HEK293 (cell line): ENCODE data around the gene C19orf18.

ENCODE experiments used
- CTCF ChIA-PET: fragments of 350-600 bp; formaldehyde crosslinking; extraction: SDS; loops from one replicate; lab custom pipeline; 2021; ENCODE audit warnings: antibody characterized with exemption; lab: Yijun Ruan, JAX
- POLR2A ChIA-PET: fragments of 300-600 bp; formaldehyde crosslinking; extraction: SDS; loops from one replicate; lab custom pipeline; 2020; ENCODE audit warnings: antibody characterized with exemption, inconsistent platforms; lab: Yijun Ruan, JAX
- H3K27ac ChIP-seq: fragments of 200-500 bp; sonication (Bioruptor generic); 2 replicates; pipeline ENCODE4 v1.5.1; 2014; ENCODE audit warnings: low read depth, low read length, control low read depth, inconsistent platforms; ENCODE audit errors: extremely low read depth
- H3K36me3 ChIP-seq, 2 experiments: fragments of 200-500 bp in 1 of 2; sonication (Bioruptor generic) in 1 of 2; 1 replicate in 1 of 2; 2 replicates in 1 of 2; pipeline ENCODE4 v1.5.1; 2014 to 2017; ENCODE audit warnings: inconsistent platforms in 2 of 2, low read length in 2 of 2; ENCODE audit not compliant: control insufficient read depth in 2 of 2, insufficient read depth in 1 of 2
- H3K4me1 ChIP-seq: fragments of 200-500 bp; sonication (Bioruptor generic); 2 replicates; pipeline ENCODE4 v1.5.1; 2014; ENCODE audit warnings: mild to moderate bottlenecking, low read length, inconsistent platforms; ENCODE audit not compliant: control insufficient read depth, insufficient read depth
- H3K4me3 ChIP-seq: 2 replicates; pipeline ENCODE4 v1.5.1; 2011; ENCODE audit warnings: low read depth, mild to moderate bottlenecking, control low read depth, low read length, moderate library complexity
- H3K9me3 ChIP-seq: fragments of 200-500 bp; sonication (Bioruptor generic); 2 replicates; pipeline ENCODE4 v1.5.1; 2014; ENCODE audit warnings: low read depth, low read length, inconsistent platforms; ENCODE audit not compliant: control insufficient read depth, insufficient read depth
- ELK4 ChIP-seq: IDR thresholded peaks from 2 replicates; pipeline ENCODE4 v1.6.1; 2011; ENCODE audit warnings: mild to moderate bottlenecking, low read depth, low read length, borderline replicate concordance
- IKZF3 ChIP-seq: fragments of 450-650 bp; IDR thresholded peaks from 2 replicates; pipeline ENCODE4 v1.5.0; 2018; ENCODE audit warnings: missing biosample characterization, mild to moderate bottlenecking, missing genetic modification characterization, moderate library complexity
- PRDM1 ChIP-seq: fragments of 450-650 bp; formaldehyde crosslinking; IDR thresholded peaks from 2 replicates; pipeline ENCODE4; 2016; ENCODE audit warnings: missing biosample characterization, missing genetic modification characterization
- PRDM10 ChIP-seq: fragments of 450-650 bp; formaldehyde crosslinking; IDR thresholded peaks from 2 replicates; pipeline ENCODE4 v1.5.1; 2016; ENCODE audit warnings: missing biosample characterization, missing genetic modification characterization
- PRDM2 ChIP-seq: fragments of 450-650 bp; formaldehyde crosslinking; IDR thresholded peaks from 2 replicates; pipeline ENCODE4 v1.5.1; 2016; ENCODE audit warnings: missing biosample characterization, missing genetic modification characterization, borderline replicate concordance
- SP2 ChIP-seq: fragments of 450-650 bp; formaldehyde crosslinking; IDR thresholded peaks from 2 replicates; pipeline ENCODE4 v1.5.1; 2016; ENCODE audit warnings: missing biosample characterization, missing genetic modification characterization
- TRIM28 ChIP-seq: IDR thresholded peaks from 2 replicates; pipeline ENCODE4 v1.6.1; 2011; ENCODE audit warnings: low read length, control low read depth, borderline replicate concordance
- YY1 ChIP-seq: fragments of 450-650 bp; formaldehyde crosslinking; IDR thresholded peaks from 2 replicates; pipeline ENCODE4 v1.5.1; 2018; ENCODE audit warnings: missing biosample characterization, missing genetic modification characterization
- ZFHX2 ChIP-seq: fragments of 450-650 bp; formaldehyde crosslinking; conservative IDR thresholded peaks from 2 replicates; pipeline ENCODE4 v1.5.1; 2016; ENCODE audit warnings: missing biosample characterization, missing genetic modification characterization
- ZNF169 ChIP-seq: fragments of 450-650 bp; formaldehyde crosslinking; IDR thresholded peaks from 2 replicates; pipeline ENCODE4 v1.5.1; 2016; ENCODE audit warnings: missing biosample characterization, missing genetic modification characterization
- ZNF202 ChIP-seq: fragments of 450-650 bp; formaldehyde crosslinking; IDR thresholded peaks from 2 replicates; pipeline ENCODE4 v1.5.1; 2016; ENCODE audit warnings: missing biosample characterization, missing genetic modification characterization, borderline replicate concordance
- ZNF239 ChIP-seq: fragments of 450-650 bp; formaldehyde crosslinking; IDR thresholded peaks from 2 replicates; pipeline ENCODE4 v1.5.1; 2016; ENCODE audit warnings: missing biosample characterization, missing genetic modification characterization
- ZNF426 ChIP-seq: fragments of 450-650 bp; formaldehyde crosslinking; IDR thresholded peaks from 2 replicates; pipeline ENCODE4 v1.5.1; 2017; ENCODE audit warnings: missing biosample characterization, missing genetic modification characterization, mild to moderate bottlenecking, inconsistent platforms, moderate library complexity
- ZNF580 ChIP-seq: fragments of 450-650 bp; formaldehyde crosslinking; IDR thresholded peaks from 2 replicates; pipeline ENCODE4 v1.5.1; 2016; ENCODE audit warnings: missing biosample characterization, missing genetic modification characterization
- ZNF76 ChIP-seq: fragments of 450-650 bp; formaldehyde crosslinking; IDR thresholded peaks from 2 replicates; pipeline ENCODE4; 2016; ENCODE audit warnings: low read depth, missing biosample characterization, missing genetic modification characterization, borderline replicate concordance
- TF ChIP-seq, protein P1 (sequence below): fragments of 450-650 bp; formaldehyde crosslinking; IDR thresholded peaks from 2 replicates; pipeline ENCODE4; 2016; ENCODE audit warnings: missing biosample characterization, missing genetic modification characterization
- TF ChIP-seq, protein P2 (sequence below): fragments of 450-650 bp; formaldehyde crosslinking; IDR thresholded peaks from 2 replicates; pipeline ENCODE4 v1.5.1; 2016; ENCODE audit warnings: missing biosample characterization, missing genetic modification characterization

Gene C19orf18

DNA sequence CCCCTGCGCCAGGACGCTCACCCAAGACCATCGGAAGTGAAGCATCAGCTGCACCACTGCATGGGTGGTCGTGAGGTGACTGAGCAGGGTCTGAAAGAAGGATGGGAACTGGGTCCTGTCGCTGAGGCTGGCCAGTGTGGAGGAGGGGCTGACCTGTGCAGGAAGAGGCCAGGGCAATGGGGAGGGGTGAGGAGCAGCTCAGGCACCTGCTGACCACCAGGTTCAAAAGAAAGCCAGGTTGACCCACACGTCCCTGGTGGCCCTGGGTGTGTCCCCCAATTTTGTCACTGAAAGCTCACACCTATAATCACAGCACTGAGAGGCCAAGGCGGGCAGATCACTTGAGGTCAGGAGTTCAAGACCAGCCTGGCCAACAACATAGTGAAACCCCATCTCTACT, 45.8 kb upstream of the C19orf18 start (continued):
- TF ChIP-seq ELK4 (no peak), IKZF3 (tag by site-specific recombination) (no peak)
- TF ChIP-seq, all 188 proteins: peak for 0

DNA sequence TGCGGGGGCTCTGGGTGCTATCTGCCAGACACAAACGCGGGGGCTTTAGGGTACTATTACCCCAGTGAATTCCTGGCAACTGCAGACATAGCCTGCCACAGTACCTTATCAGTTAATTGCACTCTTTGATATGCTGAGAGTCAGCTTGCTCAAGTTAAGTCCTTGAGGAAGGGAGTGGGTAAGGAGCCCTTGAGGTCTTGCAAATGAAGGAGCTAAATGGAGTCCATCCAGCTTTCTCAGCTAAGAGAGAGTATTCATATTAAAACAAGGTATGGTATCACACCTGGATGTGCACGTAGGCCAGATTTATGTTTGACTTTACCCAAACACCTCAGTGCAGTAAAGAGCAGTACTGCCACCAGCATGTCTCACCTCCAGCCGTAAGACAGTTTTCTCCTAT, 39.8 kb upstream of the C19orf18 start:
- ChIA-PET CTCF (no interaction called here), POLR2A (no interaction called here)
- Histone ChIP-seq H3K4me3 (no peak overlapping the region), H3K36me3 (no peaks in the 10 kb centered on the region), H3K4me1 (no peaks in the 10 kb centered on the region), H3K9me3 (no peaks in the 10 kb centered on the region), H3K27ac (no peak overlapping the region)
- no peak for TF ChIP-seq ZNF169
- no peak for TF ChIP-seq PRDM10 (tag by site-specific recombination)
- TF ChIP-seq YY1 = no peak
- no peak for TF ChIP-seq PRDM1 (tag by site-specific recombination)
- TF ChIP-seq, protein P1, sequence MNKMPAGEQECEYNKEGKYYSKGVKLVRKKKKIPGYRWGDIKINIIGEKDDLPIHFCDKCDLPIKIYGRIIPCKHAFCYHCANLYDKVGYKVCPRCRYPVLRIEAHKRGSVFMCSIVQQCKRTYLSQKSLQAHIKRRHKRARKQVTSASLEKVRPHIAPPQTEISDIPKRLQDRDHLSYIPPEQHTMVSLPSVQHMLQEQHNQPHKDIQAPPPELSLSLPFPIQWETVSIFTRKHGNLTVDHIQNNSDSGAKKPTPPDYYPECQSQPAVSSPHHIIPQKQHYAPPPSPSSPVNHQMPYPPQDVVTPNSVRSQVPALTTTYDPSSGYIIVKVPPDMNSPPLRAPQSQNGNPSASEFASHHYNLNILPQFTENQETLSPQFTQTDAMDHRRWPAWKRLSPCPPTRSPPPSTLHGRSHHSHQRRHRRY (tag by site-specific recombination) = no peak
- TF ChIP-seq ZNF239 (tag by site-specific recombination) = no peak
- no peak for TF ChIP-seq SP2 (tag by site-specific recombination)
- TF ChIP-seq ELK4 = no peak
- TF ChIP-seq ZNF76 (tag by site-specific recombination) = no peak

DNA sequence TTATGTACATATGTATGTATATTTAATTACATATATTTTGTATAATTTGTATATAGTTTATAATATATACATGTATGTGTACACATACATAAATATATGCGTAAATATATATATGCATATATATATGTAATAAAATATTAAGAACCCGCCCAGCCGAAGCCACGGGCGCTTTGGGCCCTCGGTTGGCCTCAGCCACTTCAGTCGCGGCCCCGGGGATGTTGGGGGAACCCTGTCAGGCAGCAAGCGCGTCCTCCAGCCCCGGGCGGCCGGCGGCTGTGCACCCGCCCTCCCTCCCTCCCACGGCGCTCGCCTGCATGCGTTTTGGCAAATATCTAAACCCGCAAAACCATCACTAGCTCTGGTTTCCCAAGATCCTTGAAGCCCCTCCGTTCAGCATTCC, 36.2 kb upstream of the C19orf18 start:
- peaks cover 4 to 15% of the 10 kb centered on the region in 2 experiments; a peak in 1 of 3 replicates for H3K36me3 ChIP-seq
- POLR2A ChIA-PET = no interaction called here
- no peak overlapping the region for H3K4me3 ChIP-seq
- H3K9me3 ChIP-seq = no peaks in the 10 kb centered on the region; the same call in none of the 2 replicates
- no peaks in the 10 kb centered on the region for H3K4me1 ChIP-seq
- no peak overlapping the region for H3K27ac ChIP-seq
- CTCF ChIA-PET = interaction anchor here (0.8 kb wide), 1 partner anchor 43 kb away, joined by 3 read pairs; no protein-coding TSS in a partner anchor
- TF ChIP-seq ZNF202 (no peak), ZNF426 (tag by site-specific recombination) (no peak), PRDM2 (no peak), TRIM28 (no peak), ZNF580 (tag by site-specific recombination) (no peak), ZFHX2 (tag by site-specific recombination) (no peak)
- TF ChIP-seq, protein P2, sequence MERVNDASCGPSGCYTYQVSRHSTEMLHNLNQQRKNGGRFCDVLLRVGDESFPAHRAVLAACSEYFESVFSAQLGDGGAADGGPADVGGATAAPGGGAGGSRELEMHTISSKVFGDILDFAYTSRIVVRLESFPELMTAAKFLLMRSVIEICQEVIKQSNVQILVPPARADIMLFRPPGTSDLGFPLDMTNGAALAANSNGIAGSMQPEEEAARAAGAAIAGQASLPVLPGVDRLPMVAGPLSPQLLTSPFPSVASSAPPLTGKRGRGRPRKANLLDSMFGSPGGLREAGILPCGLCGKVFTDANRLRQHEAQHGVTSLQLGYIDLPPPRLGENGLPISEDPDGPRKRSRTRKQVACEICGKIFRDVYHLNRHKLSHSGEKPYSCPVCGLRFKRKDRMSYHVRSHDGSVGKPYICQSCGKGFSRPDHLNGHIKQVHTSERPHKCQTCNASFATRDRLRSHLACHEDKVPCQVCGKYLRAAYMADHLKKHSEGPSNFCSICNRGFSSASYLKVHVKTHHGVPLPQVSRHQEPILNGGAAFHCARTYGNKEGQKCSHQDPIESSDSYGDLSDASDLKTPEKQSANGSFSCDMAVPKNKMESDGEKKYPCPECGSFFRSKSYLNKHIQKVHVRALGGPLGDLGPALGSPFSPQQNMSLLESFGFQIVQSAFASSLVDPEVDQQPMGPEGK (tag by site-specific recombination) = no peak
